Measurements from ENCODE around the gene ASXL2.

Gene ASXL2
- long read RNA-seq, partial matches to known transcripts, result 4 of 18 reads
- long read RNA-seq, other reads (novel, unspliced or antisense), result 14 of 18 reads

GRCh38 chr2:25878361-25879132 is at the start of gene ASXL2:
Gene ASXL2, minus strand, starts transcription at chr2:25878487. Its CDS starts 265 bp downstream, at chr2:25878222.
- TF ChIP-seq GABPA (IDR thresholded peaks at IDR 0.05; ENCODE audit: low read depth) (peak; percentile 62), POLR2AphosphoS5 (IDR thresholded peaks at IDR 0.05; ENCODE audit: low read depth) (peak; percentile 44; the same call in 1 of the 2 replicates), SPI1 (IDR thresholded peaks at IDR 0.05; ENCODE audit: borderline replicate concordance, low read depth) (peak; percentile 31; the same call in 1 of the 2 replicates)
- TF ChIP-seq, protein P1, sequence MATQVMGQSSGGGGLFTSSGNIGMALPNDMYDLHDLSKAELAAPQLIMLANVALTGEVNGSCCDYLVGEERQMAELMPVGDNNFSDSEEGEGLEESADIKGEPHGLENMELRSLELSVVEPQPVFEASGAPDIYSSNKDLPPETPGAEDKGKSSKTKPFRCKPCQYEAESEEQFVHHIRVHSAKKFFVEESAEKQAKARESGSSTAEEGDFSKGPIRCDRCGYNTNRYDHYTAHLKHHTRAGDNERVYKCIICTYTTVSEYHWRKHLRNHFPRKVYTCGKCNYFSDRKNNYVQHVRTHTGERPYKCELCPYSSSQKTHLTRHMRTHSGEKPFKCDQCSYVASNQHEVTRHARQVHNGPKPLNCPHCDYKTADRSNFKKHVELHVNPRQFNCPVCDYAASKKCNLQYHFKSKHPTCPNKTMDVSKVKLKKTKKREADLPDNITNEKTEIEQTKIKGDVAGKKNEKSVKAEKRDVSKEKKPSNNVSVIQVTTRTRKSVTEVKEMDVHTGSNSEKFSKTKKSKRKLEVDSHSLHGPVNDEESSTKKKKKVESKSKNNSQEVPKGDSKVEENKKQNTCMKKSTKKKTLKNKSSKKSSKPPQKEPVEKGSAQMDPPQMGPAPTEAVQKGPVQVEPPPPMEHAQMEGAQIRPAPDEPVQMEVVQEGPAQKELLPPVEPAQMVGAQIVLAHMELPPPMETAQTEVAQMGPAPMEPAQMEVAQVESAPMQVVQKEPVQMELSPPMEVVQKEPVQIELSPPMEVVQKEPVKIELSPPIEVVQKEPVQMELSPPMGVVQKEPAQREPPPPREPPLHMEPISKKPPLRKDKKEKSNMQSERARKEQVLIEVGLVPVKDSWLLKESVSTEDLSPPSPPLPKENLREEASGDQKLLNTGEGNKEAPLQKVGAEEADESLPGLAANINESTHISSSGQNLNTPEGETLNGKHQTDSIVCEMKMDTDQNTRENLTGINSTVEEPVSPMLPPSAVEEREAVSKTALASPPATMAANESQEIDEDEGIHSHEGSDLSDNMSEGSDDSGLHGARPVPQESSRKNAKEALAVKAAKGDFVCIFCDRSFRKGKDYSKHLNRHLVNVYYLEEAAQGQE (IDR thresholded peaks at IDR 0.05; ENCODE audit: insufficient replicate concordance, low read depth), result no peak
- TF ChIP-seq, protein P2, sequence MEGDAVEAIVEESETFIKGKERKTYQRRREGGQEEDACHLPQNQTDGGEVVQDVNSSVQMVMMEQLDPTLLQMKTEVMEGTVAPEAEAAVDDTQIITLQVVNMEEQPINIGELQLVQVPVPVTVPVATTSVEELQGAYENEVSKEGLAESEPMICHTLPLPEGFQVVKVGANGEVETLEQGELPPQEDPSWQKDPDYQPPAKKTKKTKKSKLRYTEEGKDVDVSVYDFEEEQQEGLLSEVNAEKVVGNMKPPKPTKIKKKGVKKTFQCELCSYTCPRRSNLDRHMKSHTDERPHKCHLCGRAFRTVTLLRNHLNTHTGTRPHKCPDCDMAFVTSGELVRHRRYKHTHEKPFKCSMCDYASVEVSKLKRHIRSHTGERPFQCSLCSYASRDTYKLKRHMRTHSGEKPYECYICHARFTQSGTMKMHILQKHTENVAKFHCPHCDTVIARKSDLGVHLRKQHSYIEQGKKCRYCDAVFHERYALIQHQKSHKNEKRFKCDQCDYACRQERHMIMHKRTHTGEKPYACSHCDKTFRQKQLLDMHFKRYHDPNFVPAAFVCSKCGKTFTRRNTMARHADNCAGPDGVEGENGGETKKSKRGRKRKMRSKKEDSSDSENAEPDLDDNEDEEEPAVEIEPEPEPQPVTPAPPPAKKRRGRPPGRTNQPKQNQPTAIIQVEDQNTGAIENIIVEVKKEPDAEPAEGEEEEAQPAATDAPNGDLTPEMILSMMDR (IDR thresholded peaks at IDR 0.05; ENCODE audit: insufficient read depth, low read length), result no peak
- peak; percentile 98 for DNase-seq (ENCODE audit: low read depth in 1 of 2, low spot score in 1 of 2)
- no peaks in the 10 kb centered on the region for H3K27me3 ChIP-seq (ENCODE audit: insufficient read depth, poor library complexity, severe bottlenecking)
- H3K27ac ChIP-seq (replicated peaks), result peak within 1 kb of the TSS; percentile 97
- H3K4me3 ChIP-seq (replicated peaks; ENCODE audit: insufficient read depth, low read length), result peak within 1 kb of the TSS; percentile 93

DNA sequence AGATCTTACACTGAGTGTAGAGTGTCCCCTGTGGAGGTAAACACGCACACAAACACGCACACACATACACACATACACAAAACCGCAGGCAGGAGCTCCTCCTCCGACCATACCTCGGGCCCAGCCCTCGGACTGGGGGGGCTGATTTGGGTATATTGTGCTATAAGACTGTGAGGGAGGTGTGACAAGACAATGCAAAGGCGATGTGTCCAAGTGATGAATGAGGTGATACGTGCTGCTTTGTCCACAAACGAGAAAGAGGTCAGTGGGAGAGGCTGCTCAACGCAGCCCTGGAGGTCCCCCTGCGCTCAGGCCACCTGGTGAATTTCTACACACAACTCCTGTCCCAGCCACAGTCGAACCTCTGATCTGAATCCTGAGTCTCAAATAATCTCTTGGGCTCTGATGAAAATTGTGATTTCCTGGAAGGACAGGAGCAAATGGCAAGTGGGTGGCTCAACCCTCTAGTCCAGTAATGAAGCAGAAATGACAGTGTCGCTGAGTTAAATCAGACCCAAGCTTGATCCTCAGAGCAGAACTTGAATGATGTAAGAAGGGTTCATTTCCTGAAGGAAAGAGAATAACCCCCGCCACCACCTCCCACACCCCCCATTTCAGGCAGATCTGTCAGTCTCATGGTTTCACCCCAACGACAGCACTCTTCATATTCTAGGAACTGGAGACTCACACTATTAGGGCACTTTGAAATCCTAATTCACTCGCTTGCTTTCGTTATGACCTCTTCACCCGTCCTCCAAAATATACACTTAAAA is 48.9 kb upstream of the ASXL2 start:
- no peak overlapping the region for H3K4me3 ChIP-seq (replicated peaks; ENCODE audit: insufficient read depth, low read length)
- DNase-seq (ENCODE audit: low read depth in 1 of 2, low spot score in 1 of 2), result no peak
- TF ChIP-seq, protein P2 (IDR thresholded peaks at IDR 0.05; ENCODE audit: insufficient read depth, low read length), result no peak
- TF ChIP-seq POLR2AphosphoS5 (IDR thresholded peaks at IDR 0.05; ENCODE audit: low read depth), result no peak
- TF ChIP-seq, protein P1 (IDR thresholded peaks at IDR 0.05; ENCODE audit: insufficient replicate concordance, low read depth), result no peak
- no peak for TF ChIP-seq GABPA (IDR thresholded peaks at IDR 0.05; ENCODE audit: low read depth)
- no peak for TF ChIP-seq SPI1 (IDR thresholded peaks at IDR 0.05; ENCODE audit: borderline replicate concordance, low read depth)
- H3K27me3 ChIP-seq (ENCODE audit: insufficient read depth, poor library complexity, severe bottlenecking), result no peaks in the 10 kb centered on the region
- H3K27ac ChIP-seq (replicated peaks), result no peak overlapping the region

DNA sequence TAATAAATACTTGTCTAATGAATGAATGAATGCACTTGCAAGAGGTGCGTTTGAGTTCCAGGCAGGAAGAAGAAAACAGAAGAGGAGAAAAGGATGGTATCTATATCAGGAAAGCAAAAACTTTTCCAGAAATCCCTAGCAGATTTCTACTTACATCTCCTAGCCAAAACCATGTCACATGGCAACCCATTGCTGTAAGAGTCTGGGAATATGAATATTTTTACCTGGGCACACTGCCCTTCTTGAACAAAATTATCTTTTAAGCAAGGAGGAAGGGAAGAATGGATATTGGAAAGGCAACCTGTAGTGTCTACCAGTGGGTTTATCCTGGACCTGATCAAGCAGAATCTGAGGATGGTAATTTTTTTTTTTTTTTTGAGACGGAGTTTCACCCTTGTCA is 44.2 kb upstream of the ASXL2 start:
- TF ChIP-seq, protein P2 (IDR thresholded peaks at IDR 0.05; ENCODE audit: insufficient read depth, low read length), result no peak
- TF ChIP-seq POLR2AphosphoS5 (IDR thresholded peaks at IDR 0.05; ENCODE audit: low read depth), result no peak
- no peak for TF ChIP-seq GABPA (IDR thresholded peaks at IDR 0.05; ENCODE audit: low read depth)
- TF ChIP-seq, protein P1 (IDR thresholded peaks at IDR 0.05; ENCODE audit: insufficient replicate concordance, low read depth), result no peak
- no peak for TF ChIP-seq SPI1 (IDR thresholded peaks at IDR 0.05; ENCODE audit: borderline replicate concordance, low read depth)
- no peaks in the 10 kb centered on the region for H3K27me3 ChIP-seq (ENCODE audit: insufficient read depth, poor library complexity, severe bottlenecking)
- DNase-seq (ENCODE audit: low read depth in 1 of 2, low spot score in 1 of 2), result no peak
- H3K27ac ChIP-seq (replicated peaks), result no peak overlapping the region
- no peak overlapping the region for H3K4me3 ChIP-seq (replicated peaks; ENCODE audit: insufficient read depth, low read length)
